Osteoblast (primary cell): ENCODE data around the gene COX4I2. TPM values are rescaled to one million over a fixed set of nuclear protein-coding genes. Genes with fewer than 3 reads are reported as not detected.
"Not testable (repeated sequence)": the region's sequence is repeated elsewhere in the genome, so short reads cannot be mapped to it uniquely, and the experiment has no call there.

ENCODE experiments used
- DNase-seq: peaks from one replicate; pipeline ENCODE4 v3.0.0; 2011; ENCODE audit warnings: low spot score, mixed read lengths; ENCODE audit not compliant: insufficient read length; ENCODE audit errors: missing footprints
- H2AFZ ChIP-seq: 2 replicates; pipeline ENCODE4 v1.6.0; 2011; ENCODE audit warnings: mild to moderate bottlenecking, low read length
- H3K27ac ChIP-seq: 2 replicates; pipeline ENCODE4 v1.5.1; 2011; ENCODE audit warnings: mild to moderate bottlenecking, low read depth, low read length, moderate library complexity
- H3K27me3 ChIP-seq: 2 replicates; pipeline ENCODE4 v1.6.0; 2012; ENCODE audit warnings: mild to moderate bottlenecking, control low read depth, inconsistent platforms, low read length, moderate library complexity; ENCODE audit not compliant: insufficient read depth
- H3K36me3 ChIP-seq: 2 replicates; pipeline ENCODE4 v1.5.1; 2011; ENCODE audit warnings: mild to moderate bottlenecking, low read length, control low read depth, moderate library complexity; ENCODE audit not compliant: insufficient read depth
- H3K4me1 ChIP-seq: 2 replicates; pipeline ENCODE4 v1.5.1; 2011; ENCODE audit warnings: mild to moderate bottlenecking, low read length, control low read depth, moderate library complexity; ENCODE audit not compliant: insufficient read depth
- H3K4me2 ChIP-seq: 2 replicates; pipeline ENCODE4 v1.6.0; 2011; ENCODE audit warnings: mild to moderate bottlenecking, low read length; ENCODE audit not compliant: insufficient read depth
- H3K4me3 ChIP-seq: fragments of 200-600 bp; sonication (generic); 3 replicates; pipeline ENCODE4 v1.5.1; 2012; ENCODE audit warnings: mild to moderate bottlenecking, low read length, inconsistent platforms; ENCODE audit not compliant: insufficient read depth
- H3K79me2 ChIP-seq: 2 replicates; pipeline ENCODE4 v1.6.0; 2012; ENCODE audit warnings: mild to moderate bottlenecking, low read length, control low read depth, inconsistent platforms; ENCODE audit not compliant: insufficient read depth
- H3K9me3 ChIP-seq: 2 replicates; pipeline ENCODE4 v1.5.1; 2011; ENCODE audit warnings: low read depth, low read length, control low read depth
- H4K20me1 ChIP-seq: 2 replicates; pipeline ENCODE4 v1.6.0; 2012; ENCODE audit warnings: mild to moderate bottlenecking, low read length, control low read depth; ENCODE audit not compliant: insufficient read depth
- CTCF ChIP-seq: IDR thresholded peaks from 2 replicates; pipeline ENCODE4 v1.5.1; 2011; ENCODE audit warnings: mild to moderate bottlenecking, low read depth, low read length, moderate library complexity; ENCODE audit errors: extremely low read depth
- total RNA-seq: library from RNA; depleted of rRNA; stranded (reverse); fragments of >200 nt; gene quantifications from 2 replicates; pipeline ENCODE4 v1.2.3, GENCODE V29; 2012

COX4I2 gene
- total RNA-seq, 1 donor = not detected

GRCh38 chr20:31644701-31645100, 7.0 kb downstream of the COX4I2 start:
- no peak overlapping the region for H2AFZ ChIP-seq
- DNase-seq = no peak
- no peak overlapping the region for H3K4me2 ChIP-seq
- no peak for TF ChIP-seq CTCF
- no peaks in the 10 kb centered on the region for H4K20me1 ChIP-seq
- H3K9me3 ChIP-seq = no peaks in the 10 kb centered on the region
- H3K79me2 ChIP-seq = no peaks in the 10 kb centered on the region
- no peaks in the 10 kb centered on the region for H3K4me1 ChIP-seq
- no peak overlapping the region for H3K27ac ChIP-seq
- H3K4me3 ChIP-seq = no peak overlapping the region
- H3K27me3 ChIP-seq = peaks cover 10% of the 10 kb centered on the region
- H3K36me3 ChIP-seq = no peaks in the 10 kb centered on the region

GRCh38 chr20:31648104-31648503, 10.4 kb downstream of the COX4I2 start:
- H3K27ac ChIP-seq, H3K79me2 ChIP-seq, H3K36me3 ChIP-seq, H4K20me1 ChIP-seq, H2AFZ ChIP-seq, DNase-seq, H3K27me3 ChIP-seq, H3K4me3 ChIP-seq, H3K4me2 ChIP-seq, H3K9me3 ChIP-seq, H3K4me1 ChIP-seq: not testable (repeated sequence)

GRCh38 chr20:31652917-31653396, 15.2 kb downstream of the COX4I2 start:
- Histone ChIP-seq H3K27ac (no peak overlapping the region), H3K9me3 (no peaks in the 10 kb centered on the region), H3K36me3 (no peaks in the 10 kb centered on the region), H3K27me3 (no peaks in the 10 kb centered on the region), H3K4me1 (peaks cover 16% of the 10 kb centered on the region), H3K4me2 (peak overlapping the region; percentile 69), H3K79me2 (no peaks in the 10 kb centered on the region), H2AFZ (no peak overlapping the region), H3K4me3 (no peak overlapping the region), H4K20me1 (no peaks in the 10 kb centered on the region)
- peak; percentile 76 for DNase-seq
- TF ChIP-seq CTCF = no peak

- Histone ChIP-seq H3K79me2 (no peaks in the 10 kb centered on the region), H3K9me3 (no peaks in the 10 kb centered on the region), H2AFZ (no peak overlapping the region), H4K20me1 (no peaks in the 10 kb centered on the region), H3K4me3 (no peak overlapping the region), H3K36me3 (no peaks in the 10 kb centered on the region), H3K4me2 (no peak overlapping the region), H3K4me1 (peaks cover 16% of the 10 kb centered on the region), H3K27me3 (no peaks in the 10 kb centered on the region), H3K27ac (no peak overlapping the region)
- DNase-seq = no peak
- TF ChIP-seq CTCF = no peak
Measured at GRCh38 chr20:31653561-31653960, 15.8 kb downstream of the COX4I2 start.

GRCh38 chr20:31654534-31654933, 16.8 kb downstream of the COX4I2 start:
- Histone ChIP-seq H3K4me1 (peaks cover 16% of the 10 kb centered on the region), H3K27ac (no peak overlapping the region), H2AFZ (no peak overlapping the region), H3K27me3 (no peaks in the 10 kb centered on the region), H3K9me3 (no peaks in the 10 kb centered on the region), H3K79me2 (no peaks in the 10 kb centered on the region), H4K20me1 (no peaks in the 10 kb centered on the region), H3K36me3 (no peaks in the 10 kb centered on the region), H3K4me3 (no peak overlapping the region), H3K4me2 (no peak overlapping the region)
- DNase-seq = no peak
- TF ChIP-seq CTCF = no peak
